Choroid plexus epithelial cell (primary cell): Measurements from ENCODE around the gene MACROH2A2.

ENCODE experiments used
- DNase-seq: peaks from one replicate; pipeline ENCODE4 v3.0.0-alpha.2; 2010; ENCODE audit warnings: low read depth
- H3K4me3 ChIP-seq: 2 replicates; pipeline ENCODE4 v1.5.1; 2011; ENCODE audit warnings: low read depth, mild to moderate bottlenecking, control low read depth, low read length, moderate library complexity
- CTCF ChIP-seq: conservative IDR thresholded peaks from 2 replicates; pipeline ENCODE4 v1.5.1; 2011; ENCODE audit warnings: low read depth, mild to moderate bottlenecking, control low read depth, inconsistent platforms, low read length, moderate library complexity

The MACROH2A2 gene

GRCh38 chr10:70112071-70112470 lies 59.4 kb downstream of the MACROH2A2 start:
- no peak for TF ChIP-seq CTCF
- no peak overlapping the region for H3K4me3 ChIP-seq
- no peak for DNase-seq

- DNase-seq, result no peak
- TF ChIP-seq CTCF, result peak; percentile 20
Measured at GRCh38 chr10:70114902-70115301, 62.3 kb downstream of the MACROH2A2 start.

GRCh38 chr10:70115948-70116682 lies 63.5 kb downstream of the MACROH2A2 start:
- no peak overlapping the region for H3K4me3 ChIP-seq
- DNase-seq, result peak; percentile 41
- TF ChIP-seq CTCF, result peak; percentile 85

More at GRCh38 chr10:70114902-70115301, 62.3 kb downstream of the MACROH2A2 start:
- no peak overlapping the region for H3K4me3 ChIP-seq

- no peak for DNase-seq
- H3K4me3 ChIP-seq, result no peak overlapping the region
Measured at GRCh38 chr10:70117646-70118045, 65.0 kb downstream of the MACROH2A2 start.

GRCh38 chr10:70118196-70118595 lies 65.5 kb downstream of the MACROH2A2 start:
- no peak for DNase-seq
- no peak overlapping the region for H3K4me3 ChIP-seq
- no peak for TF ChIP-seq CTCF

More at GRCh38 chr10:70117646-70118045, 65.0 kb downstream of the MACROH2A2 start:
- no peak for TF ChIP-seq CTCF

- no peak for TF ChIP-seq CTCF
- H3K4me3 ChIP-seq, result no peak overlapping the region
- no peak for DNase-seq
Measured at GRCh38 chr10:70119197-70119596, 66.6 kb downstream of the MACROH2A2 start.

- H3K4me3 ChIP-seq, result no peak overlapping the region
- DNase-seq, result no peak
- TF ChIP-seq CTCF, result no peak
Measured at GRCh38 chr10:70119623-70120022, 67.0 kb downstream of the MACROH2A2 start.
